ENCODE data around the gene RPS23.
A peak's percentile ranks its signal among the peaks of the same experiment; 100 is the strongest.

Gene RPS23

DNA sequence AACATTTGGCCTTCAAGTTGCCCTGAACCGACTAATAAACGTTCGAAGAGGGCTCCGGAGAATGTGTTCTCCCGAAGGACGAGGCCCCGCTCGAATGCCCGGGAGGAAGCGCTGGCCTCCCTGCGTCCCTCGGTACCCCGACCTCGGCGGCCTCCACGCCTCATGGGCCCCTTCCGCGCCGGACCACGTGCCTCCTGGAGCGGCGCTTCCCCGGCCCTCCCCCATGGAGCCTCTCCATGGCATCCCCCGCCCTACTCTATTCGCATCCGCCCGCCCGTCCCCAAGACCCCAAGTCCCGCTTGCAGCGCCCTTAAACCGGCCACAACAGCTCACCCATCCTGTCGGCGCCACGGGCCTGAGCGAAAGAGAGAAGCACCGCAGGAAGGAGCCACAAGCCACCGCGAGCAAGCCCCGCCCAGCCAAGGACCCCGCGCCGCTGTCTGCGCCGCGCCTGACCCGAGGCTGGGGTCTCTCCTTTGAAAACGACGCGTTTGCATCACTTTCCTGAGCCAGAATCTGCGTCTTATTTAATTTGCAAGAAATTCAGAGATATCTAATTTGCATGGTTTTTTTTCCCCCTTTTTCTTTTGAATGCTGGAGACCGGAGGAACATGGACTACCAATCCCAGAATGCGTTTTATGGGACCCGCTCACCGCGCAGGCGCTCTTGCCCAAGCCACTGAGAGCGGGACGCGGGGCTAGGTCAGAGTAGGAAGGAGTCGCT lies at the start of gene RPS23:
Gene RPS23, minus strand, starts transcription at position 368 of the 724 bp plus-strand sequence. Its CDS starts 31 bp downstream, at position 337.
- H3K4me3 ChIP-seq (ENCODE audit: low read length): peak within 1 kb of the TSS; percentile 83
- H3K36me3 ChIP-seq (ENCODE audit: insufficient read depth, low read depth, low read length): peaks cover 42% of the 10 kb centered on the region
- peaks cover 12% of the 10 kb centered on the region; the same call in 1 of the 2 replicates for H3K4me1 ChIP-seq (ENCODE audit: insufficient read depth, low read length)
- peak within 1 kb of the TSS; percentile 80 for H3K27ac ChIP-seq (ENCODE audit: low read length)
- peak within 1 kb of the TSS; percentile 97 for H3K9ac ChIP-seq (ENCODE audit: low read depth, low read length)
- no peaks in the 10 kb centered on the region for H3K27me3 ChIP-seq (ENCODE audit: insufficient read depth, low read length)
- H3K9me3 ChIP-seq (ENCODE audit: insufficient read depth, low read depth, low read length): no peaks in the 10 kb centered on the region

DNA sequence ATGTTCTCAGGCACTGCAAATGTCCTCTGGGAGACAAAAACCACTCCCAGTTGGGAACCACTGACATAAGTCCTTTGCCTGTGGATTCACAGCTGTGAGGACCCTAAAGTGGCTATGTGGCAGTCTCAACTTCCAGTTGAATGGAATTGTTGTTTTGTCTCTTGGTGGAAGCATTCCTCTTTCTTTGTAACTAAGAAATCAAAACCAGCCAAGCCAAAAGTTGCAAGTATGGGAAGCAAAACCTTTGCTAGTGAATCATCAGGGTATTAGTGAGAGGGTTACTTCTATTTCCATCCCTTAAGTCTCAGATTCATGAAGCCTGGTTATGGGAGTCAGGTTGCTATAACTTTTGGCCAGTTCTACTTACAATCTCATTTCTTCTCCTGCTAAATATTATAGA lies 49.8 kb upstream of the RPS23 start:
- Histone ChIP-seq H3K4me3 (ENCODE audit: low read length) (no peak overlapping the region), H3K27me3 (ENCODE audit: insufficient read depth, low read length) (no peaks in the 10 kb centered on the region), H3K9me3 (ENCODE audit: insufficient read depth, low read depth, low read length) (peaks cover 7% of the 10 kb centered on the region), H3K36me3 (ENCODE audit: insufficient read depth, low read depth, low read length) (no peaks in the 10 kb centered on the region), H3K27ac (ENCODE audit: low read length) (no peak overlapping the region), H3K4me1 (ENCODE audit: insufficient read depth, low read length) (no peaks in the 10 kb centered on the region), H3K9ac (ENCODE audit: low read depth, low read length) (no peak overlapping the region)

DNA sequence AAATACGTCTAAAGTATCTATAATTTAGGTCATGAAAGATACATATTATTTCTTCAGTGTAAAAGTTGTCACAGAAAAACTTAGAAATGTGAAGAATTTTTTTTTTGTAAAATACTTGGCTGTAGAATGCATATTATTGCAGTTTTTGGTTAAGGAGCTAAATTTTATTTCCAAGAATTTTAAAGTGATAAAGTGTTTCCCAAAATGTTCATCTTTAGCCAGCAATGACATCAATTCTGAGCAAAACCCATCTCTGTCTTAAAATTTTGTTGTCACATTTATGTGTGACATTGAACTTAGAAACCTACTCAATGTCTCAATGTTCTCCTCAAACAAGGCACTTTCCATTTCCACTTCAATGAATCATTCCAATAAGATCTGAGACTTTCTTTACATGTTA lies 47.8 kb upstream of the RPS23 start:
- Histone ChIP-seq H3K27me3 (ENCODE audit: insufficient read depth, low read length) (no peaks in the 10 kb centered on the region), H3K4me1 (ENCODE audit: insufficient read depth, low read length) (no peaks in the 10 kb centered on the region), H3K27ac (ENCODE audit: low read length) (no peak overlapping the region), H3K4me3 (ENCODE audit: low read length) (no peak overlapping the region), H3K36me3 (ENCODE audit: insufficient read depth, low read depth, low read length) (no peaks in the 10 kb centered on the region), H3K9me3 (ENCODE audit: insufficient read depth, low read depth, low read length) (peaks cover 7% of the 10 kb centered on the region), H3K9ac (ENCODE audit: low read depth, low read length) (no peak overlapping the region)

- Histone ChIP-seq H3K36me3 (ENCODE audit: insufficient read depth, low read depth, low read length) (no peaks in the 10 kb centered on the region), H3K27me3 (ENCODE audit: insufficient read depth, low read length) (no peaks in the 10 kb centered on the region), H3K9me3 (ENCODE audit: insufficient read depth, low read depth, low read length) (peaks cover 7% of the 10 kb centered on the region), H3K27ac (ENCODE audit: low read length) (no peak overlapping the region), H3K4me3 (ENCODE audit: low read length) (no peak overlapping the region), H3K4me1 (ENCODE audit: insufficient read depth, low read length) (no peaks in the 10 kb centered on the region), H3K9ac (ENCODE audit: low read depth, low read length) (no peak overlapping the region)
These were observed 47.0 kb upstream of the RPS23 start for GRCh38 chr5:82325155-82325554.

- Histone ChIP-seq H3K9ac (ENCODE audit: low read depth, low read length) (no peak overlapping the region), H3K9me3 (ENCODE audit: insufficient read depth, low read depth, low read length) (no peaks in the 10 kb centered on the region)
These were observed 42.8 kb upstream of the RPS23 start for GRCh38 chr5:82320966-82321365.

DNA sequence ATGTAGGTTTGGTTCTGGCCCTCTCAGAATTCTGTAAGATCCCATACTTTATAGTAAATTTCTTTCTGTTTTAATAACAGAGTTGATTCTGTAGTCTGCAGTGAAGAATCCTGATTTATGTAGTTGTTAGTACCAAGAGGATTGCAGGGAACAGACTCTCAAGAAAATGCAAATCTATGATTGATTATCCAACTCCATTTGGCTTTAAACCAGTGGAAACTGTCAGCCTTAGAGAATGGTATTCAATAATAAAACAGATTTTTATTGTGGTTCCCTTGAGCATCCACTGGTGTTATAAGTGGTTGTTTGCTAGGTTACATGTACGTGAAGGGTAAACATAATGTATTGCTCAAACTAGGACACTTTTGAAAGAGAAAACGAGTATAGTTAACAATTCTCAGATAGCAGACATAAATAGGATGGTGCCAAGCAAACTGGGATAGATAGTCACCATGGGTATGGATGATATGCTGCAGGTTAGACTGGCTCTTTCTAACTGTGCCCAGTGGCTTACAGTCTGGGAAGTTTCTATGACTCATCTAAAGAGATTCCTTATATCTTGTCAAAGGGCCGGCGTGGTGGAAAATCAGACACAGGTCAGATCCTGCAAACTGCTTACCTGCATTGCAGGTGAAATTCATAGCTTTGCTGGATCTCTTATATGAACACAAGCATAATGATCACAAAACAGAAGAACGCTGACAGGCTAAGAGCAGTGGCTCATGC lies 41.7 kb upstream of the RPS23 start:
- no peaks in the 10 kb centered on the region for H3K4me1 ChIP-seq (ENCODE audit: insufficient read depth, low read length)
- H3K4me3 ChIP-seq (ENCODE audit: low read length): no peak overlapping the region
- no peaks in the 10 kb centered on the region for H3K27me3 ChIP-seq (ENCODE audit: insufficient read depth, low read length)

More at GRCh38 chr5:82320966-82321365, 42.8 kb upstream of the RPS23 start:
- H3K36me3 ChIP-seq (ENCODE audit: insufficient read depth, low read depth, low read length): no peaks in the 10 kb centered on the region
- no peak overlapping the region for H3K4me3 ChIP-seq (ENCODE audit: low read length)
- no peaks in the 10 kb centered on the region for H3K27me3 ChIP-seq (ENCODE audit: insufficient read depth, low read length)
- H3K27ac ChIP-seq (ENCODE audit: low read length): no peak overlapping the region
- H3K4me1 ChIP-seq (ENCODE audit: insufficient read depth, low read length): no peaks in the 10 kb centered on the region

GRCh38 chr5:82319192-82319591 lies 41.0 kb upstream of the RPS23 start:
- no peak overlapping the region for H3K27ac ChIP-seq (ENCODE audit: low read length)
- H3K36me3 ChIP-seq (ENCODE audit: insufficient read depth, low read depth, low read length): no peaks in the 10 kb centered on the region
- H3K4me3 ChIP-seq (ENCODE audit: low read length): no peak overlapping the region
- no peaks in the 10 kb centered on the region for H3K9me3 ChIP-seq (ENCODE audit: insufficient read depth, low read depth, low read length)
- no peaks in the 10 kb centered on the region for H3K4me1 ChIP-seq (ENCODE audit: insufficient read depth, low read length)
- H3K27me3 ChIP-seq (ENCODE audit: insufficient read depth, low read length): no peaks in the 10 kb centered on the region
- no peak overlapping the region for H3K9ac ChIP-seq (ENCODE audit: low read depth, low read length)

More for the DNA sequence above, 41.7 kb upstream of the RPS23 start:
- H3K9ac ChIP-seq (ENCODE audit: low read depth, low read length): no peak overlapping the region
- H3K27ac ChIP-seq (ENCODE audit: low read length): no peak overlapping the region
- H3K9me3 ChIP-seq (ENCODE audit: insufficient read depth, low read depth, low read length): no peaks in the 10 kb centered on the region
- H3K36me3 ChIP-seq (ENCODE audit: insufficient read depth, low read depth, low read length): no peaks in the 10 kb centered on the region

DNA sequence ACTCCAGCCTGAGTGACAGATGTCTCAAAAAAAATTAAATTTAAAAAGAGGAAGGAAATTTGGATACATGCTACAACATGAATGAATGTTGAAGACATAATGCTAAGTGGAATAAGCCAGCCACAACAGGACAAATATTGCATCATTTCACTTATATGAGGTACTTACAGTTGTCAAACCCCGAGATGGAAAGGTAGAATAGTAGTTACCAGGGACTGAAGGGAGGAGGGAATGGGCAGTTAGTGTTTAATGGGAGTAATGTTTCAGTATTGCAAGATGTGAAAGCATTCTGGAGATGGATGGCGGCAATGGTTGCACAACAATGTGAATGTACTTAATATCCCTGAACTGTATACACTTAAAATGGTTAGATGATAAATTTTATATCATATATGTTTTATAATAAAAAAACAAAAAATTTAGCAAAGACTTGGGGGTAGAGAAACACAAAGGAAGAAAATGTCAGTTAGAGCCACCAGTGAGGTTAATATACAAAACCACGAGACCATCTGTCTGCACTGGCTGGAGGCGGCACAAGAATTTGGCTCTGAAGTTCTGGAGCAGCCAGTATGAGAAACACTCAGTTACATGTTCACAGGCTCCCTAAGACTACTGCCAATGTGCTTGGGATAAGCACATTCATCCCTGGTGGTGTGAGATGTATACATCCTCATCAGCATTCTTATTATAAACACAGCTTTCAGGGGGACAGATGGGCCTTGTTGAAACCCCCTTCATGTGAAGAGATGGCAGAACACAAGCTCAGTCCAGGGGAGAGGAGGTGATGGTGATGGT lies 37.0 kb upstream of the RPS23 start:
- Histone ChIP-seq H3K4me3 (ENCODE audit: low read length) (no peak overlapping the region), H3K27ac (ENCODE audit: low read length) (no peak overlapping the region), H3K27me3 (ENCODE audit: insufficient read depth, low read length) (no peaks in the 10 kb centered on the region), H3K4me1 (ENCODE audit: insufficient read depth, low read length) (0 out of 2 replicates have a peak, but pooled peaks cover 3% of the 10 kb centered on the region), H3K9me3 (ENCODE audit: insufficient read depth, low read depth, low read length) (no peaks in the 10 kb centered on the region), H3K9ac (ENCODE audit: low read depth, low read length) (no peak overlapping the region), H3K36me3 (ENCODE audit: insufficient read depth, low read depth, low read length) (no peaks in the 10 kb centered on the region)

DNA sequence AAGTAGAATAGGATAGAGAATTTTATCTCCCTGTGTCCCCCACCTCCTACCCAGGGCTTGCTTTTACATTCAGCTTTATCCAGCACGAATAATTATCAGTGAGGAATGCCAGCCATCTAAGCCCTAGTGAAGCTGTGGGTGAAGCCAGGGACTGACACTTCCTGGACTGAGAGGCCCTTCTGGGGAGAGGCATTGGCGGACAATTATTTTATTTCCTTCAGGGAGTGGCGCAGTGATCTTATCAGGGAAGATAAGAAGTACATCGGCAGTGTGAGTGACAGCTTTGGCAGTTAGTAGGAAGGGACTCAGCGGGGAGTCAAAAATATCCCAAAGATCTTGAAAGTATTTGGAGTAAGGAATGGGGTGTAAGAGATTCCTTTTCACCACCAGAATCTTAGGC lies 34.9 kb upstream of the RPS23 start:
- Histone ChIP-seq H3K4me1 (ENCODE audit: insufficient read depth, low read length) (0 out of 2 replicates have a peak, but pooled peaks cover 3% of the 10 kb centered on the region), H3K36me3 (ENCODE audit: insufficient read depth, low read depth, low read length) (no peaks in the 10 kb centered on the region), H3K27ac (ENCODE audit: low read length) (no peak overlapping the region), H3K4me3 (ENCODE audit: low read length) (no peak overlapping the region), H3K27me3 (ENCODE audit: insufficient read depth, low read length) (no peaks in the 10 kb centered on the region), H3K9me3 (ENCODE audit: insufficient read depth, low read depth, low read length) (peaks cover 4% of the 10 kb centered on the region), H3K9ac (ENCODE audit: low read depth, low read length) (no peak overlapping the region)

- H3K9me3 ChIP-seq (ENCODE audit: insufficient read depth, low read depth, low read length): peaks cover 4% of the 10 kb centered on the region
- no peaks in the 10 kb centered on the region for H3K36me3 ChIP-seq (ENCODE audit: insufficient read depth, low read depth, low read length)
- no peak overlapping the region for H3K4me3 ChIP-seq (ENCODE audit: low read length)
- no peaks in the 10 kb centered on the region for H3K27me3 ChIP-seq (ENCODE audit: insufficient read depth, low read length)
- H3K27ac ChIP-seq (ENCODE audit: low read length): no peak overlapping the region
- no peak overlapping the region for H3K9ac ChIP-seq (ENCODE audit: low read depth, low read length)
- H3K4me1 ChIP-seq (ENCODE audit: insufficient read depth, low read length): peaks cover 3% of the 10 kb centered on the region; the same call in 1 of the 2 replicates
These were observed 34.3 kb upstream of the RPS23 start for GRCh38 chr5:82312373-82312856.

DNA sequence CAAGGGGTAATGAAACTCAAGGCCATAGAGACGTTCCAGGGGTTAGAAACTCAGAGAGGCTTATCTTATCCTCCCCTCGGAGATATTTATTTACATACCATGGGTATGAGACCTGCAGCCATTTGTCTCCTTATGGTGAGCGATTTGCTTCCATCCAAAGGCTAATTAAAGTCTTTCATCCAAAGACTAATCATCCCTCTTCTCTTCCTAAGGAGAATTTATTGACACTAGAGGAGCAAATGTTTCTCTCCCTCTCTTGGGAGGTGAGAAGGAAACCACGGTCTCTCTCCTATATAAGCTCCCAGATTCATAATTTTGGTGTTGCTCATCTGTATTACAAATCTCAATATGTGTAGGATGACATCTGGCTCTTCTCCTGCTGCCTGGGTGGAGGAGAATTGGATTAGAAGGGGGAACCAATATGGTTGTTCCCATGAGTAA lies 31.0 kb upstream of the RPS23 start:
- H3K36me3 ChIP-seq (ENCODE audit: insufficient read depth, low read depth, low read length): no peaks in the 10 kb centered on the region
- no peak overlapping the region for H3K9ac ChIP-seq (ENCODE audit: low read depth, low read length)
- H3K27ac ChIP-seq (ENCODE audit: low read length): no peak overlapping the region
- H3K9me3 ChIP-seq (ENCODE audit: insufficient read depth, low read depth, low read length): peaks cover 4% of the 10 kb centered on the region
- peaks cover 3% of the 10 kb centered on the region; the same call in 1 of the 2 replicates for H3K4me1 ChIP-seq (ENCODE audit: insufficient read depth, low read length)
- no peaks in the 10 kb centered on the region for H3K27me3 ChIP-seq (ENCODE audit: insufficient read depth, low read length)
- no peak overlapping the region for H3K4me3 ChIP-seq (ENCODE audit: low read length)
